ENCODE data around the gene TNFRSF1A.

The TNFRSF1A gene

GRCh38 chr12:6386491-6386890, 44.6 kb upstream of the TNFRSF1A start:
- TF ChIP-seq CTCF (IDR thresholded peaks at IDR 0.05), result no peak
- H3K27me3 ChIP-seq (ENCODE audit: control insufficient read depth, insufficient read depth, low read length), result no peaks in the 10 kb centered on the region
- no peaks in the 10 kb centered on the region for H3K36me3 ChIP-seq (ENCODE audit: control insufficient read depth, insufficient read depth, low read length)
- no peak overlapping the region for H3K9ac ChIP-seq
- no peaks in the 10 kb centered on the region for H3K9me3 ChIP-seq (ENCODE audit: control insufficient read depth, low read length)
- no peak overlapping the region for H3K27ac ChIP-seq
- no peak overlapping the region for H2AFZ ChIP-seq
- peaks cover 5% of the 10 kb centered on the region for H3K79me2 ChIP-seq
- H3K4me3 ChIP-seq (ENCODE audit: low read depth, low read length), result no peak overlapping the region
- peaks cover 18% of the 10 kb centered on the region for H3K4me1 ChIP-seq
- H3K4me2 ChIP-seq (ENCODE audit: low read length), result no peak overlapping the region

GRCh38 chr12:6386038-6386437, 44.2 kb upstream of the TNFRSF1A start:
- H3K4me2 ChIP-seq (ENCODE audit: low read length), result no peak overlapping the region
- no peak overlapping the region for H3K27ac ChIP-seq
- H3K9ac ChIP-seq, result no peak overlapping the region
- TF ChIP-seq CTCF (IDR thresholded peaks at IDR 0.05), result no peak
- H3K27me3 ChIP-seq (ENCODE audit: control insufficient read depth, insufficient read depth, low read length), result no peaks in the 10 kb centered on the region
- peaks cover 18% of the 10 kb centered on the region for H3K4me1 ChIP-seq
- H3K79me2 ChIP-seq, result peaks cover 5% of the 10 kb centered on the region
- H3K9me3 ChIP-seq (ENCODE audit: control insufficient read depth, low read length), result no peaks in the 10 kb centered on the region
- H3K4me3 ChIP-seq (ENCODE audit: low read depth, low read length), result no peak overlapping the region
- no peaks in the 10 kb centered on the region for H3K36me3 ChIP-seq (ENCODE audit: control insufficient read depth, insufficient read depth, low read length)
- H2AFZ ChIP-seq, result no peak overlapping the region

DNA sequence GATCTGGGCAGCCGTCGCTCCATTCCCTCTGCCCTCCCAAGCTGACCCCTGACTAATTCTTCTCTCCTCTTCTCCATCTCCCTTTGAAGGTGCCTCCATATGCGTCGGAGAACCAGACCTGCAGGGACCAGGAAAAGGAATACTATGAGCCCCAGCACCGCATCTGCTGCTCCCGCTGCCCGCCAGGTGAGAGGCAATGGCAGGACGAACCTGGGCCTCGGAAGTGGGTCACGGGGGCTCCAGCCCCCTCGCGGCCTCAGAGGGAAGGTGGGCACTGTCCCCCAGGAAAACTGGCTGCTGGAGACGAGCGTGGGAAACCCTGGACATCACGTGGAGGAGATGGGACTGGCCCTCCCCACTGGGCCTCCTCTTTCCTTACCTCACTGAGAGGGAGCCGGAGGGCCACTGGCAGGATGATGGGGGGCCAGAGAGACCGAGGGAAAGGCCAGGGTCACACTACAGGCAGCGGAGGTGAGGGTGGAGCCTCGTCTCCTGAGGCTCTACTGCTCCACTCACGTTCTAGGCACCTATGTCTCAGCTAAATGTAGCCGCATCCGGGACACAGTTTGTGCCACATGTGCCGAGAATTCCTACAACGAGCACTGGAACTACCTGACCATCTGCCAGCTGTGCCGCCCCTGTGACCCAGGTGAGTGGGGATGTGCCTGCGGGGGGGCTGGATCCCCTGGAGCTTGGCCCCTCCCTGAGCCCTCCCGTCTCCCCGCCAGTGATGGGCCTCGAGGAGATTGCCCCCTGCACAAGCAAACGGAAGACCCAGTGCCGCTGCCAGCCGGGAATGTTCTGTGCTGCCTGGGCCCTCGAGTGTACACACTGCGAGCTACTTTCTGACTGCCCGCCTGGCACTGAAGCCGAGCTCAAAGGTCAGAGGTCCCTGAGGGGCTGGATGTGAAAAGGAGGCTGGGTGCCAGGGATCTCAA, 42.9 kb upstream of the TNFRSF1A start:
- peak overlapping the region; percentile 84 for H3K9ac ChIP-seq
- no peaks in the 10 kb centered on the region for H3K9me3 ChIP-seq (ENCODE audit: control insufficient read depth, low read length)
- H3K36me3 ChIP-seq (ENCODE audit: control insufficient read depth, insufficient read depth, low read length), result no peaks in the 10 kb centered on the region
- peaks cover 18% of the 10 kb centered on the region for H3K4me1 ChIP-seq
- no peak for TF ChIP-seq CTCF (IDR thresholded peaks at IDR 0.05)
- peak overlapping the region; percentile 91 for H3K4me2 ChIP-seq (ENCODE audit: low read length)
- peaks cover 5% of the 10 kb centered on the region for H3K79me2 ChIP-seq
- peak overlapping the region; percentile 79 for H2AFZ ChIP-seq
- H3K4me3 ChIP-seq (ENCODE audit: low read depth, low read length), result peak overlapping the region; percentile 84
- H3K27me3 ChIP-seq (ENCODE audit: control insufficient read depth, insufficient read depth, low read length), result no peaks in the 10 kb centered on the region
- H3K27ac ChIP-seq, result peak overlapping the region; percentile 93

GRCh38 chr12:6383572-6384498, 42.0 kb upstream of the TNFRSF1A start, which contains the start of gene LTBR:
Gene LTBR (plus strand): TSS chr12:6384162. CDS start chr12:6384359, 197 bp downstream.
- Histone ChIP-seq H3K4me3 (ENCODE audit: low read depth, low read length) (peak within 1 kb of the TSS; percentile 84), H3K36me3 (ENCODE audit: control insufficient read depth, insufficient read depth, low read length) (no peaks in the 10 kb centered on the region), H3K79me2 (peaks cover 5% of the 10 kb centered on the region), H3K27me3 (ENCODE audit: control insufficient read depth, insufficient read depth, low read length) (no peaks in the 10 kb centered on the region), H3K4me2 (ENCODE audit: low read length) (peak within 1 kb of the TSS; percentile 91), H3K9me3 (ENCODE audit: control insufficient read depth, low read length) (no peaks in the 10 kb centered on the region), H3K4me1 (peaks cover 18% of the 10 kb centered on the region), H2AFZ (peak within 1 kb of the TSS; percentile 79), H3K9ac (peak within 1 kb of the TSS; percentile 84), H3K27ac (peak within 1 kb of the TSS; percentile 93)
- peak; percentile 34 for TF ChIP-seq CTCF (IDR thresholded peaks at IDR 0.05)
